WTC11 (cell line): ENCODE results near the gene FOXI2.

Source experiments
- CREM ChIP-seq: sonication (generic); formaldehyde crosslinking; IDR thresholded peaks from 2 replicates; pipeline ENCODE4 v1.8.1; 2022; ENCODE audit warnings: mild to moderate bottlenecking, missing genetic modification reagents, moderate library complexity
- CTCF ChIP-seq: fragments of 200-600 bp; IDR thresholded peaks from 2 replicates; pipeline ENCODE4 v1.8.0; 2022; ENCODE audit warnings: antibody characterized with exemption
- ERG ChIP-seq: fragments of 250-450 bp; sonication (Bioruptor Pico); IDR thresholded peaks from 2 replicates; pipeline ENCODE4 v1.8.0; 2021; ENCODE audit warnings: mild to moderate bottlenecking
- FOXJ3 ChIP-seq: sonication (generic); formaldehyde crosslinking; IDR thresholded peaks from 2 replicates; pipeline ENCODE4 v1.9.0; 2021; ENCODE audit warnings: missing genetic modification reagents, mild to moderate bottlenecking, borderline replicate concordance
- NR2C2 ChIP-seq: sonication (generic); formaldehyde crosslinking; IDR thresholded peaks from 2 replicates; pipeline ENCODE4 v1.8.0; 2022; ENCODE audit warnings: mild to moderate bottlenecking, missing genetic modification reagents
- SP1 ChIP-seq: sonication (generic); formaldehyde crosslinking; conservative IDR thresholded peaks from 2 replicates; pipeline ENCODE4 v1.8.1; 2022; ENCODE audit warnings: missing genetic modification reagents
- ZNF423 ChIP-seq: fragments of 250-450 bp; sonication (Bioruptor Pico); IDR thresholded peaks from 2 replicates; pipeline ENCODE4 v2.1.2; 2022; ENCODE audit warnings: mild to moderate bottlenecking, moderate library complexity
- TF ChIP-seq, protein P1 (sequence below): sonication (generic); formaldehyde crosslinking; IDR thresholded peaks from 2 replicates; pipeline ENCODE4 v1.8.1; 2022; ENCODE audit warnings: low read depth, mild to moderate bottlenecking, moderate library complexity, missing genetic modification reagents, borderline replicate concordance
- TF ChIP-seq, protein P2 (sequence below): sonication (generic); formaldehyde crosslinking; IDR thresholded peaks from 2 replicates; pipeline ENCODE4 v1.8.1; 2022; ENCODE audit warnings: missing genetic modification reagents, borderline replicate concordance

- TF ChIP-seq CREM (no peak), CTCF (no peak), SP1 (CRISPR knock-in tag) (no peak), NR2C2 (CRISPR knock-in tag) (no peak), FOXJ3 (no peak), ERG (CRISPR knock-in tag) (no peak), ZNF423 (CRISPR knock-in tag) (no peak)
- TF ChIP-seq, protein P1, sequence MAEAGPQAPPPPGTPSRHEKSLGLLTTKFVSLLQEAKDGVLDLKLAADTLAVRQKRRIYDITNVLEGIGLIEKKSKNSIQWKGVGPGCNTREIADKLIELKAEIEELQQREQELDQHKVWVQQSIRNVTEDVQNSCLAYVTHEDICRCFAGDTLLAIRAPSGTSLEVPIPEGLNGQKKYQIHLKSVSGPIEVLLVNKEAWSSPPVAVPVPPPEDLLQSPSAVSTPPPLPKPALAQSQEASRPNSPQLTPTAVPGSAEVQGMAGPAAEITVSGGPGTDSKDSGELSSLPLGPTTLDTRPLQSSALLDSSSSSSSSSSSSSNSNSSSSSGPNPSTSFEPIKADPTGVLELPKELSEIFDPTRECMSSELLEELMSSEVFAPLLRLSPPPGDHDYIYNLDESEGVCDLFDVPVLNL (CRISPR knock-in tag), result no peak
- TF ChIP-seq, protein P2, sequence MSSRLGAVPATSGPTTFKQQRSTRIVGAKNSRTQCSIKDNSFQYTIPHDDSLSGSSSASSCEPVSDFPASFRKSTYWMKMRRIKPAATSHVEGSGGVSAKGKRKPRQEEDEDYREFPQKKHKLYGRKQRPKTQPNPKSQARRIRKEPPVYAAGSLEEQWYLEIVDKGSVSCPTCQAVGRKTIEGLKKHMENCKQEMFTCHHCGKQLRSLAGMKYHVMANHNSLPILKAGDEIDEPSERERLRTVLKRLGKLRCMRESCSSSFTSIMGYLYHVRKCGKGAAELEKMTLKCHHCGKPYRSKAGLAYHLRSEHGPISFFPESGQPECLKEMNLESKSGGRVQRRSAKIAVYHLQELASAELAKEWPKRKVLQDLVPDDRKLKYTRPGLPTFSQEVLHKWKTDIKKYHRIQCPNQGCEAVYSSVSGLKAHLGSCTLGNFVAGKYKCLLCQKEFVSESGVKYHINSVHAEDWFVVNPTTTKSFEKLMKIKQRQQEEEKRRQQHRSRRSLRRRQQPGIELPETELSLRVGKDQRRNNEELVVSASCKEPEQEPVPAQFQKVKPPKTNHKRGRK (CRISPR knock-in tag), result no peak
Measured at GRCh38 chr10:127756264-127756663, 19.3 kb downstream of the FOXI2 start.
